ENCODE results near the gene DPM2.
A peak's percentile ranks its signal among the peaks of the same experiment; 100 is the strongest.

The DPM2 gene

DNA sequence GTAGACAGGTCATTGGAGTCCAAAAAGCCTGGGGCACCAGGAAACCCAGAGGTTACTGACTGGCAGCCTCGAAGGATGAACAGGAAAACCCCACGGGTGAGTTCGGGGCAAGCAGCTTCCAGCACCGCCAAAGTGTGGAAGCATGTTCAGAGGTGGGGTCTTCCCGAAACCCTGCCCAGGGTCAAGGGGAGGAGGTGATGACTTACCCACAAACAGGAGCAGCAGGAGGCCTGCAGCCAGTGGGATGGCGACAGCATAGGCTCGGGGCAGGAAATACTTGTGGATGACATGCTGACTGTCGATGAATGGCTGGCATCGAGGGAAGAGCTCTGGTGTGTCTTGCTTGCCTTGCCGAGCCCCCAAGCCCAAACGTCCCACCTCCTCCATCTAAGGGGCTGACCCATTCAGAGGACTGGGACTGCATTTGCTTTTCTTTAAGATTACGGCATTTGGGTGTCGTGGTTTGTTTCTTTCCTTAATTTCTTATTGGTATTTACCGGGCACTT lies 1.3 kb downstream of the DPM2 start:
- no peak for DNase-seq (ENCODE audit: low spot score)

DNA sequence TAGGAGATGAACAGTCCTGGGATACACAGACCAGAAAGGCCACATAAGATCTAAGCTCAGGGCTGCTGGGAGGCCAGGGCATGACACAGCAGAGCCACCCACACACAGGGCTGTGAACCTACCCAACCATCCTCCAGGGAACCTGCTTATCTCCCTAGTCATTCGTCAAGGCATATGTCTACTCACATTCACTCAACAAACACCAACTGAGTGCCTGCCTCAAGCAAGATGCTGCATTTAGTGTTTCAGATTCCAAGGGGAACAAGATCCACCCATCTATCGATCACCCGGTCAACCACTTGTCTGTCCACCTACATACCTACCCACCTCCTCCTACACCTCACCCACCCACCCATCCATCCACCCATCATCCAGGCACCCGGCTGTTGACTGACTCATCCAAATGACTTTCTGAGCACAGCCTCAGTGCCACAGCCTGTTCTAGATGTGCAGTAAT lies 1.9 kb downstream of the DPM2 start:
- DNase-seq (ENCODE audit: low spot score), result no peak

DNA sequence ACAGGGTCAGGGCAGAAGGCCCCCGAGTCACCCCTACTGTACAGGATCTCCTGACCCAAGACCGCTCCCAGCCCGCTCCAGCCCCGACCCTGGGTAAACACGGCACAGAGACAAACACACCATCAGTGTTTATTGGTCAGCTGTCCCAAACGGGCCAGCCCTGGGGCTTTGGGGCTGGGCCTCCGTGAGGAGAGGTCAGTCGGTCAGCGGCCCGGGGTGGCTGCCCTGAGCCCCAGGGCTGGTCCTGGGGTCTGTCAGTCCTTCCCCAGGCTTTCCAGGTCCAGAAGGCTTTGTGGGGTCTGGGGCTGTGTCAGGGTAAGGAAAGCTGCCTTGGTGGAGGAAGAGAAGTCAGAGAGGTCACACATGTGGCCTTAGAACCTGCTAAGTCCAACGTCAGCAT lies 2.7 kb downstream of the DPM2 start:
- no peak for DNase-seq (ENCODE audit: low spot score)

DNA sequence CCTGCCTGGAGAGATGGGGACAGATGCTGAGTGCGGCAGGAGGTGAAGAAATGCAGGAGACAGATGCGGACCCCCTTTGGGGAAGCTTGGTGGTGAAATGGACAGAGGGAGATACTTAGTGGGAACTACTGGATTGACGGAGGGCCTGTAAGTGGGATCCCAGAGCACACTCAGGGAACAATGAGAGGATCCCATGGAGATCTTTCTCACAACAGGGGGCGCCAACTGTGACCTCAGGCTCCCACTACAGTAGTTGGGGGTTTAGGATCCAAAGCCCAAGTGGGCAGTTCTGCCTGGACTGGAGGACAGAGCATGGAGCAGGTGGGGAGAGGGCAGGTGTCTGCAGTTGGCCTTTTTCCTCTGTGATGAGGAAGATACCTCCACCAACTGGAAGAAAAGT lies 3.4 kb downstream of the DPM2 start:
- DNase-seq (ENCODE audit: low spot score), result no peak

DNA sequence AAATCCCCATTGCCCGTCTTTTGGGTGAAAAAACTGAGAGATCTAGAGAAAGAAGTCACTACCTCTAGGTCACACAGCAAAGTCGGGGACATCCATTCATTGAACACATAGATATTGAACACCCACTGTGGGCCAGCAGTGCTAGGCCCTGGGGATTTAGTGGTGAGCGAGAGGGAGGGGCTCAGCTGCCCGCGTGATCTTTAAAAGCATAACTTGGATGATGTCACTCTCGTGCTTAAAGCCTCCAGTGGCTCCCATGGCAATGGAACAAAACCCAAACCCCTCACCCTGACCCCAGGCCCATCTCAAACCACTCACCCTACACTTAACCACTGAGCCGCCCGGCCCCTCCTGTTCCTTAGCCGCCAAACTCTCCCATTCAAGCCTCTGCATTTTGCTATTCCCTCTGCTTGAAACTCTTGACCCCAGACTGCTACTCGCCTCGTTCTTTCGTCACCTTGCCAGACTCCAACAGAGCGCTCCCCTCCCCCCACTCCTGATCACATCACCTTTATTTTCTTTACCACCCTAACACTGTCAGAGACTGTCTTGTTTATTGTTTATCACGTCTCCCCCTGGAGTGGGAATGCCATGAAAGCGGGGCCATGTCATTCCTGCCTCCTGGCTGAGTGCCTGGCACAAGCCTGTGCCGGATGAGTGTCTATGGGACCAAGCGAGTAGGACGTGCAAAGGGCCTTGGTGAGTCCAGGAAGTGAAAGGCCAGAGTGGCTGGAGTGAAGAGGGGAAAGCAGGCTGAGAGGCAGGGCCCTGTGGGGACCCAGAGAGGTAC lies 6.4 kb downstream of the DPM2 start:
- peak; percentile 82 for DNase-seq (ENCODE audit: low spot score)

DNA sequence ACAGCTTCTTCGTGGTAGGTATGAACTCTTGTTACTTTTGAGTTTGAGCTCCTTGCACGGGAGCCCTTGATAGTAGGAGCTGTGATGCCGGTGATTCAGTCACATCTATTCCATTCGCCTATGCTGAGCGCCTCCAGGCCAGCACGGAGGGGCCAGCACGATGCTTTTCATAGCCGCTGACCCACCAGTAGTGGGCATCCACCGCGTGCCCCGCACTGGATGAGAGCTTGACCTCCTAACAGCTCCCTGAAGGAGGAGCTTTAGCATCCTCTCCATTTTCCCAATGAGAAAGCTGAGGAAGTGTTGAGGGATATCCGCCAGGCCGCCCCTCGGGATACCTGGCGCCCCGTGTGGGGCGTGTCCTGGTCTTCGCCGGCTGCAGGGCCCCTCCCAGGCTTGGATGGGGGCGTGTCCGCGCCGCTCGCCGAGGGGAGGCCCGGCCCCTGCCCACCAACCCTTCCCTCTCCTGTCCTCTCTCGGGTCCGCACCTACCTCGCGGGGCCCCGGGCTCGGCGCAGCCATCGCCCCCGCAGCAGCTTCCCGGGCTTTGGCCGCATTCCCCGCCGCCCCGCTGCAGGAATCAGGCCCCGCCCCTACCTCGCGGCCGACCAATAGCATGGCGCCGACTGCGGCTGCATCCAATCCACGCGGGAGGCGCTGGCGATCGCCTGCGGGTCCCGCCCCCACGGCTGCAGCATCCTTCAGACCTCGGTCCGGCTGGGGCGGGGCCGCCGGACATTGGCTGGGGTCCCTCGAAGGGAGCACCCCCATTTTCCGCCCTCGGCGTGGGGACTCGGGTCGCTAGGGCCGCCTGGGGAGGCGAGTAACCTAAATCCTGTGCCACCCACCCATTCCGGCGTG lies 7.2 kb downstream of the DPM2 start, which contains the start of gene PIP5KL1:
TSS of gene PIP5KL1 (minus strand) at position 547 of the 861 bp plus-strand sequence. CDS start at position 522, 25 bp downstream.
- DNase-seq (ENCODE audit: low spot score), result peak; percentile 99

DNA sequence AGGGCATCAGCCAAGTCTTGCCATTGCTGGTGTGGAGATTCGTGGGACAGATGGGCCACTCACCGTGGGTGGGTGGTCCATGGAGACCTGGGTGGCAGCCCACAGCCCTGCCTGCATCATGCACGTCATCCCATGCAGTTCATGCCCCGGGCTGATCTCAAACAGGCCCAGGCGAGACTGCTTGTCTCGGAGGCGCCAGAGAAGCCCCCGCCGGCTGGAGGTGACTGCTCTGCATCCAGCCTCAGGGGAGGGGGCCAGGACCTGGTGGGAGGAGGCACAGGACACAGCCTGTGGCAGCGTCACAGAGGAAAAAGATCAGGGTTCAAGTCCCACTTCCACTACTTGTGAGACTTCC lies 8.1 kb downstream of the DPM2 start:
- DNase-seq (ENCODE audit: low spot score), result no peak

DNA sequence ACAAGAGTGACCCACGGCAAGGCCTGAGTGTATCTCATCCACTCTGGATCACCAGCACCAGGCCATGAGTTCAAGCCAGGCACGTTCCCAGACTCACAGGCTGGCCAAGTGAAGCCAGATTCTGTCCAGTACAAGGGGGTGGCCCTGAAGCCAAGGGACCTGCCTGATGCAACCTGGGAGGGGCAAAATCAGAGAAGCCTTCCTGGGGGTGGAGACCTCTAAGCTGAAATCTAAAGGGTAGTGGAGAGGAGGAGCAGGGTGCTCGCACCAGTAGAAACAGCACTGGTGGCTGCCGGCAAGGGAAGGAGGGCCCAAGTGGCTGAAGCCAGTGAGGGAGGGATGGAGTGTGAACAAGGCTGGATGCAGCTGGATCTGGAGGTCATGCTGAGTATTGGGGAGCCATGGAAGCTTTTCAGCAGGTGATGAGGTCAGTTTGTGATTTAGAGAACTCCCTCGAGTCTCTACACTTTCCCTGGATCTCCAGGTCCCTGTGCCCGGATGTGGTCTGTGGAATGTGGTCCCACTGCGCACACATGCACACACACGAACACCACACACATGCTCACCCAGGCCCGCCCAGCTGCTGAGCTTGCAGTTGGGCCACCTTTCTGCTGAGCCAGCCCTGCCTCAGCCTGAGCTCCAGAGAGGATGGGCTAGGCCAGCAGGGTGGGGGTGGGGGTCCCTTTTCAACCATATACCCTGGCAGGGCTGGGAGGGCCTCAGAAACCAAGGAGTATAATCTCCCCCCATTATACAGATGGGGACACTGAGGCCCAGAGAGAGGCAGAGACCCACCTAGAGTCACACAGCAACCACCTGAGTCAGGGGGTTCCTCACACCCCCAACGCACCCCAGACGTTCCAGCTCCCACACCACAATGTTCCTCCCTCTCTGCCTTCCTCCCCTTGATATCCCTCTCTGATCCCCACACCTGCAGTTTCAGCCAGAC lies 8.7 kb downstream of the DPM2 start:
- no peak for DNase-seq (ENCODE audit: low spot score)

DNA sequence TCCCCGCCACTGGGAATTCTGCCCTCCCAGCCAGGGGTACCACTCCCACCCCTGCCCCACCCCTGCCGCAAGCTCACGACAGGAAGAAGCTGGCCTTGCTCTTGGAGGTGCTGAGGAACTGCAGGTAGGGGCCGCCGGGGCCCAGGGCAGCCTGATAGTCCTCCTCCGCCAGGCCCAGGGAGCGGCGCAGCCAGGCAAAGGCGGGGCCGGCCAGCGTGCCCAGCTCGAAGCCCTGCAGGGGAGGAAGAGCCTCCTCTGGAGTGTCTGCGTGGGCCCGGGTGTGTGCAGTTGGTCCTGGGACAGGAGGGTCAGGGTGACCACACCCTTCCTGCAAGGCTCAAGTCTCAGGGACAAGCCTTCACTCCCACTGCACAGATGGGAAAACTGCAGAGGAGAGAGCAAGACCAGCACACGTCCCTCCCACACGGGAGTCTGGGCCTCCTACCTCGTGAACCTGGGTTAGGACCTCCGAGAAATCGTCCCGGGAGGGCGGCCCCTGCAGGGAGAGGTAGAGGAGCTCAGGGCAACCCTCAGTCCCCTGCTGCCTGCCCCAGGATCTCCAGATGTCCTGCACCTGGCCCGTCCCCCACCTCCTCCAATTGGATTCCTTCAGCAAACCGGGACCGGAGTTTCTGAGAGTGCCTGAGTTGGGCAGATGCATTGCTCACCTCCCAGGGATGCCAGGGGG lies 9.5 kb downstream of the DPM2 start:
- DNase-seq (ENCODE audit: low spot score), result no peak

DNA sequence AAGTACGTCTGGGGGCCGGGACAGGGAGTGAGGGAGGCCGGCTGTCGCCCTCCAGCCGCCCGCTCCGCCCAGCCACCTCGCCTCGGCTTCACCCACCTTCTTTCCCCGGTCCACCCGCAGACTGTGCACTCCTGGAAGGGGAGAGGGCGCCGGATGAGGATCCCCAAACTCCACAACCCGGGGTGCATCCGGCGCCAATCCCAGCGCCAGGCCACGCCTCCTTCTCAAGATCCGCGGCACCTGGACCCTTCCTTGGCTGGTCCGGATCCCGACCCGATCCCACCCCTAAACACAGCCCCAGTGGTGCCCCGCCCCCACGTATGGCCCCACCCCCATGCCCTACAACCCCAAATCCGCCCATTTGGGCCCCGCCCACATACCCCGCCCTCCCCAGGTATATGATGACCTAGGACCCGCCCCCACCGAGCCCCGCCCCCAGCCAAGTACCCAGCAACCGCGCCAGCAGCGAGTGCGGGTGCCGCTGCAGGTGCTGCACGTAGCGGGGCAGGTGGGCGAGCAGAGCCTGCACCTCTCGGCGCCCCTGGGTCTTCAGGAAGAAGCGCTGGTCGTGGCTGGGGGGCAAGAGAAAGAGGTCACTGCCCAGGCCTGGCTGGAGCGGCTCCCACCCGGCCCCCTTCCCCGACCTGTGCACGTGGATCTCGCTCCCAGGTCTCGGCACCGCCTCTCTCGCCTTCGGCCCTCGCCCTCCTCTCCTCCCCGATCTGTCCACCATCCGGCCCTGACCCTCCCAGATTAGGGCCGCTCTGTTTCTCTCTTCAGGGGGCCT lies 10.3 kb downstream of the DPM2 start:
- no peak for DNase-seq (ENCODE audit: low spot score)

DNA sequence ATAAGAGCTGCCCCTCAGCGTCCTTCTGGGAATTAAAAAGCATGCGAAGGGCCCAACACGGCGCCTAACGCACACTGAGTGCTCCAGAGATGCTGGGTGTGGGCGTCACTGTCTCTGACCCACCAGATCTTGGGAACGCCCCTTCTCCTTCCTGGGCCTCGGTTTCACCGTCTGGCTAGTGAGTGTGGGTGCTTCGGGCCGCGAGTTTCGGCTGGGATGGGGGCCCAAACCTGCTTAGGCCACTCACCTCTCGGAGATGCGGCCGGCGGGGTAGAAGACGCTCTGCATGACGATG lies 10.8 kb downstream of the DPM2 start:
- no peak for DNase-seq (ENCODE audit: low spot score)

DNA sequence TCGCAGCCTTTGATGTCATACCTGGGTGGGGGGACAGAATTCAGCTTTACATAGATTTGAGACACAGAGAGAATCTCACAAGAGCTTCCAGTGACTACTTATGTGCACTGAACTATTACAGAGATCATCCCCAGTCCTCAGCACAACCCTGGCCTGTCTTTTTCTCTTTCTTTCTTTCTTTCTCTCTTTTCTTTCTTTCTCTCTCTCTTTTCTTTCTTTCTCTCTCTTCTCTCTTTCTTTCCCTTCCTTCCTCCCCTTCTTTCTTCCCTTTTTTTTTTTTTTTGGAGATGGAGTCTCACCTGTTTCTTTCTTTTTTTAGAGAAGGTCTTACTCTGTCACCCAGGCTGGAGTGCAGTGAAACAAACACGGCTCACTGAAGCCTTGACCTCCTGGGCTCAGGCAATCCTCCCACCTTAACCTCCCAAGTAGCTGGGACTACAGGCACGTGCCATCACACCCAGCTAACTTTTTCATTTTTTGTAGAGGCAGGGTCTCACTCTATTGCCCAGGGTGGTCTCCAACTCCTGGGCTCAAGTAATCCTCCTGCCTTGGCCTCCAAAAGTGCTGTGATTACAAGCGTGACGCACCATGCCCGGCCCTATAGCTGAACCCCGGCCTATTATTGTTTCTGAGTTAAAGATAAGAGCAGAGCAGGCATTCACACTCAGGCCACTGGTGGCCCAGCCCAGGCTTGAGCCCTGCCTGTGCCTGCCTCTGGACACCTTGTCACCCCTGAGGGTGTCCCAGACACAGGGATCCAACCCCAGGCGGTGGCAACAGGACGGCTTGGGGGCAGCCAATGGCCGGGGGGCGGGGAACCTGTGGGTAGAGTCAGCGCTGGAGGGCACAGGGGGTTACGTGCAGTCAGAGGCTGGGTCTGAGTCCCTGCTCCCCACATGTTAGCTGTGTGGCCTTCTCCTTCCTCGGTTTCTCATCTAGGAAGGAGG lies 11.4 kb downstream of the DPM2 start:
- no peak for DNase-seq (ENCODE audit: low spot score)

DNA sequence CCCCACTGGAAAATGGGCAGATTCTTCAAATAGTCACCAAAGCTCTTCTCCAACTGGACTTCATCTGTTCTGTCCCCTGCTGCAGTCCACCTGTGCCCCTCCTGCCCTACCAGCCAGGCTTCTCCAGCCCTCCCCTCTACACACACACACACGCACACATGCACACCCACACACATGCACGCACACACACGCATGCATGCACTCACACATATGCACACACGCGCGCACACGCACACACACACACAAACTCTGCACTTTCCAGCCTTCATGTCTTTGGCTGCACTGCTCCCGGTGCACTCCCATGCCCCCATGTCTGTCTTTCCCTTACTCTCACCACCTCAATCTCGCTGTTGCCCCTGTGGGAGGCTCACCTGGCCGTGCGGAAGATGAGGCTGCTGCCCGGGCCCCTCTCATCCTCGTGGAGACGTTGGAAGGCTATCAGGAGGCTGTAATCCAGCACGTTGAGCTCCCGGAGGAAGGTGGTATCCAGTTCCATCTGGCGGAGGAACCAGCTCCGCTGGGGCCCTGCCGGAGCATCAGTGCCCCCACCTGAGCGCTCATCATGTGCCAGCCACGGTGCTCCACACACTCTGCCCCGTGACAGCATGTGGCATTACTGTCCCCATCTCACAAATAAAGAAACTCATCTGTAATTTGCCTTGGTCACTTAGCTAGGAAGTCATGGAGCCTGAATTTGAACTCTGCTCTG lies 12.8 kb downstream of the DPM2 start:
- DNase-seq (ENCODE audit: low spot score), result no peak

DNA sequence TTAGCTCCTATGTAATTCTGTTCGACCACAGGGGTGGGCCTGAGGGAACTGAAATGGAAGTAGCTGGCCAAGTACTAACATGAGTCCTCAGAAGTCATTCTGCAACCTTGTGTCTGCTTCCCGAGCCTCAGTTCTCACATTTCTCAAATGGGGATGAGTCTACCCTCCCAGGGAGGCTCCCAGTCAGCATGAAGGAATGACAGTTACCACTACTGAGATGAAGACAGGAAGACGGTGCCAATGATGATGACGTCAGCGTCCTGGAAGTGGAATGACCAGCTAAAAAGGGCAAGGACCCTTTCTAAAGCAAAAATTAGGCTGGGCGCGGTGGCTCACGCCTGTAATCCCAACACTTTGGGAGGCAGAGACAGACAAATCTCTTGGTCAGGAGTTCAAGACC lies 13.9 kb downstream of the DPM2 start:
- DNase-seq (ENCODE audit: low spot score), result peak; percentile 96

DNA sequence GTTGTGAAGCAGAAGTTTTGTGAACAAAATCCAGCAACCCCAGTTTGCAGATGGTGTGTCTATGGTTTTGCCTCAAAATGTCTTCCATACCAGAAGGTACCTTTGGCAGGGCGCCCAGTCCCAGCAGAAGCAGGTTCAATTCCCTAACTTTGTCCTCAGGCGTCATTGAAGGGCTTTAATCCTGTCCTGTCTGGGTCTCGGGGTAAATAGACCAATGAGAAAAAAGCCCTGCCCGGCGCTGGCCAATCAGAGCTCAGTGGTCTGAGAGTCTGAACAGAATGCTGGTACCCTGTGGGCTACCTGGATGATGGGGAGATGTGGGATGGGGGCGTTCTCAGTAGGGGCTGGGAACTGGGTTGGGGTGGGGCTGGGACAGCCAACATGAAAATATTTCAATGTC lies 14.6 kb downstream of the DPM2 start:
- DNase-seq (ENCODE audit: low spot score), result no peak

DNA sequence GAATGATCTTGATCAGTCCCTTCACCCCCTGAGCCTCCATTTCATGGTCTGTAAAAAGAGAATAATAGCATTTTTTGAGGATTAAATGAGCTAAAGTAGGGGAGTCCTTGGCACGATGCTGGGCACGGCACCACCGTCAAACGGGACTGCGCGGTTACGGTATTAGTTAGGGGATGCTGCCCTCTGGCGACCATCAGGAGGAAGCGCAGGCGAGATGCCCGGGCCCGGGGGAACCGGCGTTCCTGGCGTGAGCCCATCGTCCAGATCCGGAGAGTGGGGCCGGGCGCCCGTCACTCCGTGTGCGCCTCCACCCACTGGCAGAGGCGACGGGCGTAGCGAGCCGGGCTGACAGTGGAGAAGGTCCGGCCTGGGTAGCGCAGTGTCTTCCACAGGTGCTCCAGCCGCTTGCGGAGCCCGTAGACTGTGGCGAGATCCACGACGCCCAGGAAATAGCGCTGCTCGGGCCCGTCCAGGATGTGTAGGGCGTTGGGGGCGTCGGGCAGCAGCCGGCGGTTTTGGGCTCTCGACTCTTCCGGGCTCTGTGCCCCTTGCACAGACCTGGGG lies 16.0 kb downstream of the DPM2 start:
- DNase-seq (ENCODE audit: low spot score), result peak; percentile 85

DNA sequence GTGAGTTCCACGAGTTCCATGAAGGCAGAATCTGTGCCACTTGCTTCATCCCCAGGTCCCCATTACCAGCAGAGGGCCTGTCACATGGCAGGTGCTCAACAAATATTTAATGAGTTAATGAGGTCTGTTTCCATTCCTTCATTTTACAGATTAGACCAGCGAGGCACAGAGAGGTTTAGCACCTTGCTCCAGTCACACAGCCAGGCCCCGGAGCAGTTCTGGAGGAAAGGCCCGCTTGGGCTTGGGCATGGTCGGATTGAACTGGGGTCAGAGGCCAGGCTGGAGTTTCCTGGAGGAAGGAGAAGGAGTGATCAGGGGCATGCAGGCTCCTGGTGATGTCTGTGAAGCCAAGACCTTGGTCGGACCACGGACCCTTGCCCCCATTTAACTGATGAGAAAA lies 16.9 kb downstream of the DPM2 start:
- no peak for DNase-seq (ENCODE audit: low spot score)

DNA sequence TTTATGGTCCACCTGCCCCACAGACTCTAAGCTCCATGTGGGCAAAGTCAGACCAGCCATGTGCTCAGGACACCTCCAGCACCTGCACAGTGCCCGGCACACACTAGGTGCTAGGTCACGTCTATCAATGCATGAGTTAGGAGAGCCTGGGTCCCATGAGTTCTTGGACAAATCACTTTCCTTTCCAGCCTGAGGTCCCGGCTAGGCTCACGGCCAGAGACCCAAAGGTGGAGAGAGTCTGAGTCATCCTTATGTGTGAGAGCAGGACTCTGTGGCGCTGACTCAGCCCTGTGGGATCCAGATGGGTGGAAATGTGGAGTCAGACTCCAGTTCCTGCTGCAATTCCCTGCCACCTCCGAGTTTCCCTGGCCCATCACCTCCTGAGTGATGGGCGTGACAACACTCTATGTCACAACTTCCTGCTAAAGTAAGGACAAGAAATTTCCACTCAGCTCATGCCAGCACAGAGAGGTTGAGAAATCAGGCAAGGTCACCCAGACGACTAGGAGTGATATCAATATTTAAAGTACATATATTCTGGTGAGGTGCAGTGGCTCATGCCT lies 18.3 kb downstream of the DPM2 start:
- DNase-seq (ENCODE audit: low spot score), result peak; percentile 97

Data from hepatic stellate cell (primary cell).